Activated T-cell treated with anti-CD3 and anti-CD28 coated beads, Interleukin-2, amount 50 U/mL, for 48 hours (primary cell): ENCODE results near the gene DNASE2.
A peak's percentile ranks its signal among the peaks of the same experiment; 100 is the strongest.
"Not testable (repeated sequence)": the region's sequence is repeated elsewhere in the genome, so short reads cannot be mapped to it uniquely, and the experiment has no call there.

Experiments used
- DNase-seq, 2 experiments: peaks; one replicate each; pipeline ENCODE4 v3.0.0-alpha.2; 2020

The DNASE2 gene

GRCh38 chr19:12859546-12859945, 21.7 kb downstream of the DNASE2 start:
- DNase-seq: no peak

DNA sequence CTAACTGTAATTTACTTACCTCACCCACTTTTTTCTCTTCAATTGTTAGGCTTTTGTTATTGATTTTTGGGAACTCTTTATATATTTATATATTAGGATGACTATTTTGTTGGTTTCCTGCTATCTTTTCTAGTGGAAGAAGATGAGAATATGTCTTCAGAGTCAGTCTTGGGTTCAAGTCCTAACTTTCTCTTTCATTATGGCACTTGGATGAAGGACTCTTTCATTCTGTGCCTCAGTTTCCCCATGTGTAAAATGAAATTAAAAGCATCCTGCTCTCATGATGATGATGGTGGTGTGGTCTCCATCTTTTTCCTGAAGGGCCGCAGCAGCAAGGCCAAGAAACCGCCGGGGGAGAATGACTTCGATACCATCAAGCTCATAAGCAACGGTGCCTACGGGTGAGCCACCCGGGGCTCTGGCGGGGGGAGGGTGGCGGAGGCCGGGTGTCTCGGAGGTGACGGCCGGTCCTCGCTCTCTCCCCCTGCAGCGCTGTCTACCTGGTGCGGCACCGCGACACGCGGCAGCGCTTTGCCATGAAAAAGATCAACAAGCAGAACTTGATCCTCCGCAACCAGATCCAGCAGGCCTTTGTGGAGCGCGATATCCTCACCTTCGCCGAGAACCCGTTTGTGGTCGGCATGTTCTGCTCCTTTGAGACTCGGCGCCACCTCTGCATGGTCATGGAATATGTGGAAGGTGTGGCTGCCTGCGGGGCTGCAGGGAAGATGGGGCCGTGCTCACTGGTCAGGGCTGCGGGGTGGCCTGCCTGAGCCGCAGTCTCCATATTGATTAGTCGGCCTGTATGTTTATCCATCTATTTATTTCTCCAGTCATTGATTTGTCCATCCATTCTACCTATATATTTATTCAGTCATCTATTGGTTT, 23.0 kb downstream of the DNASE2 start:
- DNase-seq: no peak

- no peak for DNase-seq
Observed at GRCh38 chr19:12856653-12857052, 24.6 kb downstream of the DNASE2 start.

DNA sequence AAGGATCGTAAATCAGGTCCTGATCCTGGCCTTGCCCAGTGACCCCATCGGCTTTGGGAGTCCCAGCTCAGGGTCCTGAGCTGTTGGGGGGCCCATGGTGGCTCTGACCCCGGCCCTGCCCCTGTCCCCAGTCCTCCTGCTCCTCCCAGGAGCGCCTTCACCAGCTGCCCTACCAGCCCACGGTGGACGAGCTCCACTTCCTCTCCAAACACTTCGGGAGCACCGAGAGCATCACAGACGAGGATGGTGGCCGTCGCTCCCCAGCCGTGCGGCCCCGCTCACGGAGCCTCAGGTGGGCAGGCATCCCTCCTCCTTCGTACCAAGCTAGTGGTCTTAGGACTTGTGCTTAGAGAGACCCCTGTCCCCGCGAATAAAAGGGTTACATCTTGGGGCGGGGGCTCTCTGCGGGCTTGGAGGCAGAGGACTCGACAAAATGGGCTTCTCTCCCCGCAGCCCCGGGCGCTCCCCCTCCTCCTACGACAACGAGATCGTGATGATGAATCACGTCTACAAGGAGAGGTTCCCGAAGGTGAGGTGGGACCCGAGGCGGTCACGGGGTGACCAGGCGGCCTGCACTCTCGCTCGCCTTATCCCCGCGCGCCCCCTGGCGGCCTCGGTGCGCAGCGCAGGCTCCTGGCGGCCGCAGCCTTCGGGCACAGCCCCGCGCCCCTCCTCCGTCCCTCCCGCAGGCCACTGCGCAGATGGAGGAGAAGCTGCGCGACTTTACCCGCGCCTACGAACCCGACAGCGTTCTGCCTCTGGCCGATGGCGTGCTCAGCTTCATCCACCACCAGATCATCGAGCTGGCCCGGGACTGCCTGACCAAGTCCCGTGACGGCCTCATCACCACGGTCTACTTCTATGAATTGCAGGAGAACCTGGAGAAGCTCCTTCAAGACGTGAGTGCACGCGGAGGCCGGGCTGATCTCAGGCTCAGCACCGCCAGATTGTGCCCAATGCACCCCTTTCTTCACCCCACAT, 33.8 kb downstream of the DNASE2 start:
- peak; percentile 95 to 96 for DNase-seq

DNA sequence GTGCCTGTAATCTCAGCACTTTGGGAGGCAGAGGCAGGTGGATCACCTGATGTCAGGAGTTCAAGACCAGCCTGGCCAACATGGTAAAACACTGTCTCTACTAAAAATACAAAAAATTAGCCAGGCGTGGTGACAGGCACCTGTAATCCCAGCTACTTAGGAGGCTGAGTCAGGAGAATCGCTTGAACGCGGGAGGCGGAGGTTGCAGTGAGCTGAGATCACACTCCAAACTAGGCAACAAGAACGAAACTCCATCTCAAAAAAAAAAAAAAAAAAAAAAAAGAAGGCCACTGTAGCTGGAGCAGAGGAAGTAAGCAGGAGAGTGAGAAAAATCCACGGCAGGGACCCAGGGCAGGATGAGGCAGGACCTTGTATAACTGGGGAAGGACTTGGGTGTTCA, 34.6 kb downstream of the DNASE2 start:
- DNase-seq: not testable (repeated sequence)

DNA sequence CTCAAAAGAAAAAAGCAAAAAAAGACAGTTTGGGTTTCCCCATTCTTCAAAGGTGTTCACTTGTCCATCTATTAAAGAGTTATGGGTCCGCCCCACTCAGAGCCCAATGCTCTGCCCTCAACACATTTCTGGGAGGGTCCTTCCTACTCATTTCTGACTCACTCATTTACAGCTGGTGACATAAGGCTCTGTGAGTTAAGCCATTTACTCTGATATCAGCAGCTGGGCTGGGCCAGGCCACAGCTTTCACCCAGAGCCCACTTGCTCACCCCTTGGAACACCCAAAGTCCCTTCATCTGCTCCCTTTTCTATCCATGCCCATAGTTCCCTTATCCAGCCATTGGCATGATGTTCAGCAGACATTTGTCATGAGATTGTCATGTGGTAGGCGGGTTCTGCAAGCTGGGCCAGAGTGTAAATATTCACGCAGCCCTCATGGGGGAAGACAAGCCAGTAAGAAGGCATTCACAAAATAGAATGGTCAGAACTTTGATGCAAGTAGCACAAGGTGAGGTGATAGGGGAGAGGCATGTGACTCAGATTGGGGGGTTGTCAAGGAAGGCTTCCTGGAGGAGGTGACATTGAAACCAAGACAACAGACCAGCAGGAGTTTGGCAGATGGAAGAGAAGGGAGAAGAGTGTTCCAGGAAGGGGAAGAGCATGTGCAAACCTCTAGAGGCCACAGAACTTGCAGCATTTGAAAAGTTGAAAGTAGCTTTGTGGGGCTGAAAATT, 37.1 kb downstream of the DNASE2 start:
- DNase-seq: no peak

DNA sequence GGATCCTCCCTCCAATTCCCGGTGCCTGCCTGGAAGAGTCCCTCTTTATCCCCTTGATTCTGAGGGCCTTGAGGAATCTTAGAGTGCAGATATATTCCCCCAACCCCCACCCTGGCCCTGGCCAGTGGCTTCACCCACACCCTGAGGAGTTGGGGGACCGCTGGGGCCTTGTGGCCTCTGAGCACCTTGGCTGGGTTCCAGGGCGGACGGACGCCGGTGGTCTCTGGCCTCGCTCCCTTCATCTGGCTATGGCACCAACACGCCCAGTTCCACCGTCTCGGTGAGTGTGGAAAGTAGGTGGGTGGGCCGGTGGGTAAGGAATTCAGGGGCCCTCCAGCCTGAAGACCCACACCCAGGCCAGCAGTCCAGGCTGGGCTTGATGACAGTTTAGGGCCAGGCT, 37.9 kb downstream of the DNASE2 start:
- DNase-seq: no peak

DNA sequence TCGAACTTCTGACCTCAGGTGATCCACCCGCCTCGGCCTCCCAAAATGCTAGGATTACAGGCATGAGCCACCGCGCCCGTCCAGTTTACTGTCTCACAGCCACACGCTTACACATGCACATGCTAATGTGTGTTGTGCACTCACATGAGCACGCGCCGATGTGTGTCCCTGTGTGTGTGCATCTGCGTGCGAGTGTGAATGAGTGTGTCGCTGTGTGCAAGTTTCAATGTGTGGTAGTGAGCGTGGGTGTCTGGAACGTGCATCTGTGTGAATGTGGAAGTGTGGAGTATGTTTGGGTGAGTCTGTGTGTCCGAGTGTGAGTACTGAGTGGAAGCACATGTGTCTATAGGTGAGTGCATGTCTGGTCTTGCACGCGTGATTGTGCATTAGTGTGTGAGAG, 38.7 kb downstream of the DNASE2 start:
- no peak for DNase-seq

GRCh38 chr19:12841094-12841493, 40.2 kb downstream of the DNASE2 start:
- peak; percentile 49 to 57 for DNase-seq

DNA sequence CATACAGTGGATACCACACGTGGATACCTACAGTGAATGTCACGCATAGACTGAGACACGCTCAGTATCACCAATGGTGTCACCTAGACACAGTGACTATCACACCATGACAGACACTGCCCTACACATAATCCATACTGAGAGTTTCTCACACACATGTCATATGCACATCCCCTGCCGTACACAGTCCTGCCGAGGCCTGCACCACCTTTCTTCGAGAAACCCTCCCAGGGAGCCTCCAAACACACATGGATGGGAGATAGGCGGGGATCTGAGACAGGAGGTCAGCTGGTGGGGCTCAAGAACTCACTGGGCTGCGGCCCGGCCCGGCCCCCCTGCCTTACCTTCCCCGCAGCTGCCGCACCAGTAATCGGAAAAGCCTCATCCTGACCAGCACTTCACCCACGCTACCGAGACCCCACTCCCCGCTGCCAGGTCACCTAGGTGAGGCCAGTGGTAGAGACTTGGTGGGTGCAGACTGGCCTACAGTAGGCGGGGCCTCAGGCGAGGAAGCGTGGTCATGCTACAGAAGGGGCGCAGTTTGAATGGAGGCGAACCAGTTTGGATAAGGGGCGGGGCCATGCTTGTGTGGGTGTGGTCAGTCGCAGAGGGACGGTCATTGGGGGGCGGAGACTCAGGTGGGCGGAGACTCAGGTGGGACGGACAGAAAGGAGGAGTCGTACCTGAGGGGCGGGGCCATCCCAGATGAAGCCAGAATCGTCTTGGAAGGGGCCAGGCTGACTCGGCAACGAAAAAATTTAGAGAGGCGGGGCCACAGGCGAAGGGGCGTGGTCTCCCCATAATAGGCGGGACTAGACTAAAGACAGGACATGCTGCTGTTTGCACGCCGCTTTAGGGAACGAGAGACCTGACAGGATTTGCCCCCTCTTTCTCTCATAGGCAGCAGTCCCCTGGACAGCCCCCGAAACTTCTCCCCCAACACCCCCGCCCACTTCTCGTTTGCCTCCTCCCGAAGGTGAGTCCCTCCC, 40.9 kb downstream of the DNASE2 start:
- peak; percentile 83 to 84 for DNase-seq

DNA sequence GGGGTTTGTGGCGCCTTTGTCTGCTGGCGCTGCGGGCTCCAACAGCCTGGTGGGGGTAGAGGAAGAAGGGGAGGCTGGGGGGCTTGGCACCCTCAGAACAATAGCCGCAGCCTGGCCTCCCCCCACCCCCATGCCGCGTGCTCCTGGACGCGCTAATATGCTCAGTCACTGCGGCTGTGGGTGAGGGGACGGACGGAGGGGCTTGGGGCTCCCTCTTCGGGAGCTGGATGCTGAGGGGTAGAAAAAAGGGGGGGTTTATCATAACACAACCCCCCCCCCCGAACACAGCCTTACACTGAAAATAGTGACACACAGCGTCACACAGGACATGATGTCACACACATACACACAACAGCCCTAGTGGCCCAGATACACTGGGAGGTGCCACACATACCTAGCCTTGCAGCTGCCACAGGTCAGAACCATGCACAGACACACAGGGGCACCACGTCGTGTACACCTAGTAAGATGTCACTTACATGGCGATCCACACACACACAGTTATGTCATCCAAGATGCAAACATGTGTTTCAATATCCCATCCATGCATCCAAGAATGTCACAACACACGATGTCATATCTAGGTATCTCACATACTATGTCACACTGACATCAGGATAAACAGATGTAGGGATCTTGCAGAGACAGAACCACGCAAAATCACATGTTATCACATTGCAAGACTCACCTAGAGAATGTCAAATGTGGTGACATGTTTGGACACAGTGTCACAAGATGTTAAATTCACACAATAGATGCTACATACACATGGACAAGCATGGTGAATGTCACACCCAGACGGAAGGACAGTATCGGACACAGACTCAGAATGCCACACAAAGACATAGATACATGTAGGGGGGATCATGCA, 42.1 kb downstream of the DNASE2 start:
- peak; percentile 33 to 43 for DNase-seq

DNA sequence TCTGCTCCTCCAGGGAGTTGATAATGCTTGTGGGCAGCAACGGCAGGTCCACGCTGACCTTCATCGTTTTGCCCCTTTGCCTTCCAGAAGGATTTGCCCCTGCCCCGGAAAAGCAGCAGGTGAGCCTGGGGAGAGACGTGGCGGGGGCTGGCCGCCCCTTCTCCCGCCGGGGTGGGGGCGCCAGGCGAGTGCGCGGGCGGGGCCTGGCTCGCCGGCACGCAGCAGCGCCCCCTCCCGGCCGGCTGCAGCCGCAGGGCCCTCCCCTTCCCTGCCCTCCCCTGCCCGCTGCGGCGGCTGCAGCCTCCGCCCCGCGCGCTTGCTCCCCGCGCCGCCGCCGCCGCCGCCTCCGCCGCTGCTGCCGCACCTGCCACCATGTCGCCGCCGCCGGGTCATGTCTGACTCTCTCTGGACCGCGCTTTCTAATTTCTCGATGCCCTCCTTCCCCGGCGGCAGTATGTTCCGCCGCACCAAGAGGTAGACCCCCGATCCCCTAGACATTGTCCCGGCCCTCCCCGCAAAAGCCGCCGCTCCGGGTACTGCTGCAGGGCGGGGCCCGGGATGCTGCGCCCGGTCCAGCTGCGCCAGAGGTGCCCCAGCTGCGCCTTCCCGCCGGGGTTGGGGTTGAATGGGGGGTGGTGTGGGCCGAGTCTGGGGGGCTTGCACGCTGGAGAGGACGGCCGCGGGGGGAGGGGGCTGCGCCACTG, 42.9 kb downstream of the DNASE2 start, which contains the start of gene MAST1:
MAST1 (plus strand) TSS at position 334 of the 704 bp plus-strand sequence; CDS start at position 392, 58 bp downstream.
- DNase-seq: peak; percentile 62 to 78

DNA sequence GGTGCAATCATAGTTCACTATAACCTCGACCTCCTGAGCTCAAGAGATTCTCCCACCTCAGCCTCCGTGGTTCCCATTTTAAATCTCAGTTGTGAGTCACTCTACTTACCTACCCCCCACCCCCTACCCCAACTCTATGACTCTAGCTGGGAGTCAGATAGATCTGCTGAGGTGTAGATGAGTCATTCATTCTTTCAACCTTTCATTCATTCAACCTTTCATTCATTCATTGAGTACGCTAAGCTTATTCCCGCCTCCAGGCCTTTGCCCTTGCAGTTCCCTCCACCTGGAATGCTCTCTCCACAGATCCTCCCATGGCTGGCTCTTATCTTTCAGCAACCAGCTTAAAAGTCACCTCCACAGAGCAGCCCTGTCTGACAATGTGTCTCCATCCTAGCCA, 44.0 kb downstream of the DNASE2 start:
- peak in 1 of 2 experiments; percentile 24 for DNase-seq

GRCh38 chr19:12836529-12836863, 44.8 kb downstream of the DNASE2 start:
- DNase-seq: no peak

DNA sequence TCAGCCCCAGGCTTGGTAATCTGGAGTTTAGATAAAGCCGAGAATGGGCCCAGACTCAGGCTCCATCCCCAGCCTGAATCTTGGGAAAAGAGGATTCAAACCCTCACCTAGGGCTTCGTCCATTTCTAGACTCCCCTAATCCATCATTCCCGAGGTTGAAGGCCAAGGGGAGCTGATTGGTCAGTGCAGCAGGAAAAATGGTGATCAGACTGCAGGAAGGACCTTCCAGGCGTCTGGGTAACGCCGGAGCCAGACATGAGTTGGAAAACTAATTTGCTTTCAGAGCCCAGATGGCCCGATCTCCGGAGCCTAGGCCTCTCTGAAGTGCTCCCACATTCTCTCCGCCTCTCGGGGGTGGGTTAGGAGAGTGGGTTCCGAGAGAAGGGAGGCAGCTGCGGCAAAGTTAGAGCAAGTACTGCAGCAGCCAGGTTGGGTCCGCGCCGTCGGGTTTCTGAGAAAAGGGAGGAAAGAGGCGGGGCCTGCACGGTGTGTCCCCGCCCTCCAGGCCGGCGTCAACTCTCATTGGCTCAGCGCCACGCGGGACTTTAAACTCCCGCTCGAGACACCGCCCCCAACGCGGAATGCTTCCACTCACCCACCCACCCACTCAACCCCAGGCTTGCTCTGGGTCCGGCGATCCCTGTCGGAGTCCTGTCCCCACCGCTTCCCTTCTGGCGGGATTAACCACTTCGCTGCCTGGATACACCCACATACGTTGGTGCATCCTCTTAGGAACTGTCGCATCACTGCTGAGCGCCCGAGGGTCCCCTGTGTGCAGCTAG, 46.1 kb downstream of the DNASE2 start:
- DNase-seq: peak; percentile 56 to 61

- DNase-seq: peak; percentile 34 to 35
Observed at GRCh38 chr19:12834566-12834943, 46.7 kb downstream of the DNASE2 start, which contains the start of gene RTBDN. RTBDN (minus strand) TSS chr19:12834579; CDS start chr19:12829979, 4,600 bp downstream.

GRCh38 chr19:12833738-12834565, 47.3 kb downstream of the DNASE2 start:
- DNase-seq: peak; percentile 43 to 57

- DNase-seq: peak in 1 of 2 experiments; percentile 30
Observed at GRCh38 chr19:12833418-12833737, 47.9 kb downstream of the DNASE2 start.
